GM19240 (cell line): ENCODE results near the gene CTCFL.

ENCODE experiments used
- DNase-seq: peaks from one replicate; pipeline ENCODE4 v3.0.0; 2011; ENCODE audit warnings: low spot score; ENCODE audit not compliant: insufficient read length

CTCFL gene

GRCh38 chr20:57448764-57449354, 76.1 kb downstream of the CTCFL start:
- no peak for DNase-seq
